Natural killer cell treated with Interleukin-12 subunit alpha and Interleukin-12 subunit beta and Interleukin-15 and Interleukin-18, amount 100 ng/mL, for 72 hours (primary cell): ENCODE data around the gene CPNE5. TPM values are rescaled to one million over a fixed set of nuclear protein-coding genes. Genes with fewer than 3 reads are reported as not detected.
A peak's percentile ranks its signal among the peaks of the same experiment; 100 is the strongest.

Experiments
- ATAC-seq, 2 donors: fragments of 150-1000 bp; cut with Tn5 transposase in 1 of 2; sonication (Bioruptor Pico), chemical (Tn5 transposase) in 1 of 2; 2 replicates each; pipeline ENCODE4 v1.10.0; 2021
- DNase-seq: peaks from one replicate; pipeline ENCODE4 v3.0.0; 2022; ENCODE audit warnings: low spot score
- H3K27ac Mint-ChIP-seq, 2 donors: 1 replicate in 1 of 2; 2 replicates in 1 of 2; pipeline ENCODE4 v1.8.0; 2022; ENCODE audit warnings: mixed read lengths in 2 of 2, mild to moderate bottlenecking in 1 of 2, moderate library complexity in 1 of 2
- H3K27me3 Mint-ChIP-seq, 2 donors: 1 replicate in 1 of 2; 2 replicates in 1 of 2; pipeline ENCODE4 v1.8.0; 2022; ENCODE audit warnings: mixed read lengths in 2 of 2
- H3K36me3 Mint-ChIP-seq: one replicate; pipeline ENCODE4 v1.8.0; 2022; ENCODE audit warnings: mixed read lengths
- H3K4me1 Mint-ChIP-seq, 2 donors: 1 replicate in 1 of 2; 2 replicates in 1 of 2; pipeline ENCODE4 v1.8.0; 2022; ENCODE audit warnings: low read depth in 2 of 2, mixed read lengths in 2 of 2, mild to moderate bottlenecking in 1 of 2
- H3K4me3 Mint-ChIP-seq: one replicate; pipeline ENCODE4 v1.8.0; 2022; ENCODE audit warnings: mixed read lengths
- H3K9me3 Mint-ChIP-seq: 2 replicates; pipeline ENCODE4 v1.8.0; 2022; ENCODE audit warnings: mixed read lengths
- total RNA-seq, 2 donors: library from RNA; stranded (reverse); gene quantifications; one replicate each; pipeline ENCODE4 v1.2.3, GENCODE V29; 2022

The CPNE5 gene
- total RNA-seq, 2 donors from 2014 or later, result 2.9 to 4.0 TPM

DNA sequence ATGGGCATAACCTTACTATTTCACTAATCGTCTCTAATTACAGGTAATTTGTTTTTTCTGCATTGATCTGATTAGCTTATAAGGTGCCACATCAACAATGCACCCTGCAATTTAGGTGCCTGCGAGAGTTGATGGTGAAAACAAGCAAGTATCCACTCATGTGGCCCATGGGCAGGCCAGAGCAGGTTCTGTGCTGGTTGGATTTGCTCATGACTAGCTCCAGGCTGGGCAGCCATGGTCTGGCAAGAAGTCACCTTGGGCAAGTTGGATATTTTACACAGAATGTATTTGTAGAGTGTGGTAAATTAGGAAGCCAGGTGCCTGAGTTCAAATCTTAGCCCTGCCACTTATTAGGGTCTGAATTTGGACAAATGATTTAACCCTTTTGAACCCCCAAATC, 116.4 kb downstream of the CPNE5 start:
- no peaks in the 10 kb centered on the region for H3K9me3 Mint-ChIP-seq
- H3K4me3 Mint-ChIP-seq, result no peak overlapping the region
- peaks cover 1% of the 10 kb centered on the region for H3K36me3 Mint-ChIP-seq
- H3K27me3 Mint-ChIP-seq, result no peaks in the 10 kb centered on the region
- ATAC-seq (no peak), DNase-seq (peak; percentile 6)
- peaks cover 29 to 38% of the 10 kb centered on the region in 2 donors for H3K4me1 Mint-ChIP-seq
- peak overlapping the region in 1 of 2 donors; percentile 53 for H3K27ac Mint-ChIP-seq

DNA sequence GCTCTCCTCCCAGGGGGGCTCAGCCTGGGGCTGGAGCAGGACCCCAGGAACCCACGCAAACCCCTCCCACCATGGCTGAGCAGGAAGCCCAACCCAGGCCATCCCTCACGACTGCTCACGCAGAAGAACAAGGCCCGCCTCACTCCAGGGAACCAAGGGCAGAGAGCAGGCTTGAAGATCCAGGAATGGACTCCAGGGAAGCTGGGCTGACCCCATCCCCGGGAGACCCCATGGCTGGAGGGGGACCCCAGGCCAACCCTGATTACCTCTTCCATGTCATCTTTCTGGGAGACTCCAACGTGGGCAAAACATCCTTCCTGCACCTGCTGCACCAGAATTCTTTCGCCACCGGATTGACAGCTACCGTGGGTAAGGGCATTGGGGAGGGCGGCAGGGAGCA, 116.9 kb downstream of the CPNE5 start:
- no peak overlapping the region for H3K4me3 Mint-ChIP-seq

DNA sequence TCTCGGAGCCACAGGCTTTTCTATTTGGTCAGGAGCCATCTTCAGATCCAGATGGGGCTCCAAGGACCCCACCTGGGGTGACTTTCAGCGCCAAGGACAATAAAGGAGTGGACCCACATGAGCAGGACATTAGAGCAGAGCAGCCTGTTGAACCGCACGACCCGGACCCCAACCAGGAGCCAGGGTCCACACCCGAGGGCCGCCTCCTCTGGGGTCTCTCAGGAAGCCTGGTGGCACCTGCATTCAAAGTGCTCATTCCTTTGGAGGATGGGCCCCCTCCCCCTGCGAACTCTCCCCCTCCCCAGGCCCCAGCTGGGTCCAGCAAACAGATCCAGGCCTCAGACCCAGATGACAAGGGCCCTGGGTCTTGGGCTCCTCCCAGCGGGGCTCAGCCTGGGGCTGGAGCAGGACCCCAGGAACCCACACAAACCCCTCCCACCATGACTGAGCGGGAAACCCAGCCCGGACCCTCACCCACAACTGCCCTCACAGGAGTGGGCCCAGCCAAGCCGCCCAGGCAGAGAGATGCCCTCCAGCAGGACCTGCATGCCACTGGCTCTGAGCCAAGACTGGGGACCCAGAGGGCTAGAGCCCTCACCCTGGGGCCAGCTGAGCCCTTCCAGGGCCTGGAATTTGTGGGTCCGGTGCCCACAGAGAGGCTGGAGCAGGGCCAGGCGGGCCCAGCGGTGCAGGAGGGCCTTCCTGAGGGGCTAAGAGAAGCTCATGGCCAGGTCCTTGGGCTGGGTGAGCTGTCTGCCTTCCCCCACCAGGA, 117.7 kb downstream of the CPNE5 start:
- no peaks in the 10 kb centered on the region for H3K9me3 Mint-ChIP-seq
- H3K36me3 Mint-ChIP-seq, result no peaks in the 10 kb centered on the region
- H3K27ac Mint-ChIP-seq, result peak overlapping the region in 1 of 2 donors; percentile 53
- H3K27me3 Mint-ChIP-seq, result no peaks in the 10 kb centered on the region
- DNase-seq (peak; percentile 49), ATAC-seq (no peak)
- peaks cover 18 to 24% of the 10 kb centered on the region in 2 donors for H3K4me1 Mint-ChIP-seq
- H3K4me3 Mint-ChIP-seq, result no peak overlapping the region

More for the DNA sequence above, 116.9 kb downstream of the CPNE5 start:
- ATAC-seq (no peak), DNase-seq (peak; percentile 53)
- H3K9me3 Mint-ChIP-seq, result no peaks in the 10 kb centered on the region
- H3K36me3 Mint-ChIP-seq, result no peaks in the 10 kb centered on the region
- peaks cover 24 to 32% of the 10 kb centered on the region in 2 donors for H3K4me1 Mint-ChIP-seq
- H3K27ac Mint-ChIP-seq, result peak overlapping the region in 1 of 2 donors; percentile 53
- H3K27me3 Mint-ChIP-seq, result no peaks in the 10 kb centered on the region

DNA sequence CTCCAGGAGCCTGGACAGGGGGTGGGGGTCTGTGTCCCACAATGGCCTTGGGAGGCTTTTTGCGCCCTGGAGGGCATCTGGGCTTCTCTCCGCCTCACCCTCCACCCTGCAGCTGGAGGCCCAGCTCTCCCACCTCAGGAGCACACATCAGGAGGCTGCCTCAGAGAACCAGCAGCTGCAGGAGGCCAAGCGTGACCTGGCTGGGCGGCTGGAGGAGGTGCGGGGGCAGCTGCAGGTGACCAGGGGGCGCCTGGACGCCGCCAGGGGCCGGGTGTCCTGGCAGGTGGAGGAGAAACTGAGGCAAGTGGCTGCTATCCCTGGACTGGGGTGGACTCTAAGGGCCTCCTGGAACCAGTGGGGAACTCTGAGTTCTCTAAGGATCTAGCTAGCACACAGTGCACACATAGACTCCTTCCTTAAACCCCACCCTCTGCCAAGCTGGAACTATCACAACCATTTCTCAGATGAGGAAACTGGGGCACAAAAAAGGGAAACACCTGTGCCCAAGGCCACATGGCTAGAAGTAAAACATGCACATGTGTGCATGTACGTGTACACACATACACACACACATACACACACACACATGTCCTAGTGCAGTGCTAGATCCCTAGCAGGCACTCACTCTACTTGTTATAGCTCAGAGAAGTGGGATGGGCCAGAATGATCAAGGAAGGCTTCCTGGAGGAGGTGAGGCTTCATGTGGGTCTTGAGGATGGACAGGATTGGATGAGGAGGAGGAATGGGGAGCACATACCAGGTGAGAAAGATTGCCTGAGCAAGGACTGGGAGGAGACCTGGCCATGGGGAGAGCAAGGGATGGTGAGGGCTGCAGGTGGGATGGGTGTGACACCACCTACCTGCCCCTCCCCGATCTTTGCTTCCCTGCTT, 118.7 kb downstream of the CPNE5 start:
- ATAC-seq, result no peak
- no peaks in the 10 kb centered on the region for H3K36me3 Mint-ChIP-seq
- DNase-seq, result peak; percentile 28
- H3K4me3 Mint-ChIP-seq, result no peak overlapping the region
- H3K4me1 Mint-ChIP-seq, result peaks cover 14 to 16% of the 10 kb centered on the region in 2 donors
- no peaks in the 10 kb centered on the region for H3K9me3 Mint-ChIP-seq
- no peaks in the 10 kb centered on the region for H3K27me3 Mint-ChIP-seq
- H3K27ac Mint-ChIP-seq, result peak overlapping the region in 1 of 2 donors; percentile 52

DNA sequence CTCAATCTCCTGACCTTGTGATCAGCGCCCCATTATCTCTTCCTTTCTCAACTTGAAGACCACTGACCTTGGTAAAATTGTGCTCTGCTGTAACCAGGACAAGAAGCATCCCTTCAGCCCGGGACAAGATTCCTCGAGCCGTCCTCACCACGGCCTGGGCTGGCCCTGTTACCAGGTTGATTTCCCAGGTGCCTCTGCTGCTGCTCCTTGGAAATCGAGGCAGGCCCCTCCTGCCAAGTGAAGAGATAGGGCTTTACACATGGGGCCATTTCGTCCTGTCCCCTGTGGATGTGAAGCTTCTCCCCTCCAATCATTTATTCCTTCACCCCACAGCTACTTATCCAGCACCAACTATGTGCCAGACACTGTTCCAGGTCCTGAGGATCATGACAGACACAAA, 120.1 kb downstream of the CPNE5 start:
- peak; percentile 10 for DNase-seq

DNA sequence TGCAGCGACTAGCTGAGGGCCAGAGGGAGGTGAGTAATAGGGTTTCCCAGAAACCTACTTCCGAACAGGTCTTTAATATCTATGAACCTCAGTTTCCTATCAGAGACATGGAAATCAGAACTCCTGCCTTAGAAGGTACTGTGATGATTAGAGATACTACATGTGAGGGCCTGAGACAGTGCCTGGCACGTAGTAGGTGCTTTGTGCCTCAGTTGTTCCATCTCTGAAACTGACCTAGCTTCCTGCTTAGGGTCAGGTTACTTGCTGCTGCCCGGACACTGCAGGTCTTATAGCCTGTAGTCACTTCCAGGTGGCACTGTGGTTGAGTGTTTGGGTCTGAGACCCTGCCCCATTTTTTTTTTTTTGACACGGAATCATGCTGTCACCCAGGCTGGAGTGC, 120.7 kb downstream of the CPNE5 start:
- no peak for DNase-seq
- Mint-ChIP-seq H3K36me3 (no peaks in the 10 kb centered on the region), H3K27ac (peak overlapping the region in 1 of 2 donors; percentile 45), H3K4me3 (no peak overlapping the region), H3K9me3 (no peaks in the 10 kb centered on the region), H3K27me3 (no peaks in the 10 kb centered on the region), H3K4me1 (peaks cover 0 to 3% of the 10 kb centered on the region in 2 donors)
- ATAC-seq, result no peak

More for the DNA sequence above, 120.1 kb downstream of the CPNE5 start:
- Mint-ChIP-seq H3K9me3 (no peaks in the 10 kb centered on the region), H3K27me3 (no peaks in the 10 kb centered on the region), H3K36me3 (no peaks in the 10 kb centered on the region), H3K4me1 (peaks cover 0 to 3% of the 10 kb centered on the region in 2 donors), H3K27ac (peak overlapping the region in 1 of 2 donors; percentile 26), H3K4me3 (no peak overlapping the region)
- ATAC-seq, result no peak

DNA sequence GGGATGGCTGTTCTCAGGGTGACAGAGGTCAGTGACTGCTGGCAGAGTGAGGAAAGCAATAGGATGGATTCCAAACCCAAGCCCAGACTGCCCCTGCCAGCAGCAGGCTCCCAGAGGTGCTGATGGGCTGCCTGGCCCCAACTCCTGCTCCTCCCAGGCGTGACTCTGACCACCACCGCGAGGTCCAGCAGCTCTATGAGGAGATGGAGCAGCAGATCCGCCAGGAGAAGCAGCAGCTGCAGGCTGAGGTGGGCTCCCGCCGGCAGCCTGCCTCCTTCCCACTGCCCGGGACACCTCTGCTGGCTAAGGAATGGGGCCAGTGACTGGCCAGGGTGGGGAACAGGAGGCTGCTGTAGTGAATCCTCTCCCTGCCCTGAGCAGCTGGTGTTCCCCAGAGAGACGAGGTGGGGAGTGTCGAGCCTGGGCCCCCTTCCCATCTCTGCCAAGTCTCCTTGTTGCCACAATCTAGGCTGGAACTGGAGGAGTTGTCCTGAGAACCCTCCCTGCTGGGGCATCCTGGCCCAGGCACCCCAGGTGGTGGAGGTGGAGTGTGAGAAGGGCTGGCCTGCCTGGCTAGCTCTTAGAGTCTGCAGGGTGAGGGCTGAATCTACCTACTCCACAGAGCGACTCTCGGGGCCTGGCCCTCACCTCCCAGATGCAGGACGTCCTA, 121.2 kb downstream of the CPNE5 start:
- H3K27me3 Mint-ChIP-seq, result no peaks in the 10 kb centered on the region
- DNase-seq, result peak; percentile 41
- no peak overlapping the region for H3K4me3 Mint-ChIP-seq

DNA sequence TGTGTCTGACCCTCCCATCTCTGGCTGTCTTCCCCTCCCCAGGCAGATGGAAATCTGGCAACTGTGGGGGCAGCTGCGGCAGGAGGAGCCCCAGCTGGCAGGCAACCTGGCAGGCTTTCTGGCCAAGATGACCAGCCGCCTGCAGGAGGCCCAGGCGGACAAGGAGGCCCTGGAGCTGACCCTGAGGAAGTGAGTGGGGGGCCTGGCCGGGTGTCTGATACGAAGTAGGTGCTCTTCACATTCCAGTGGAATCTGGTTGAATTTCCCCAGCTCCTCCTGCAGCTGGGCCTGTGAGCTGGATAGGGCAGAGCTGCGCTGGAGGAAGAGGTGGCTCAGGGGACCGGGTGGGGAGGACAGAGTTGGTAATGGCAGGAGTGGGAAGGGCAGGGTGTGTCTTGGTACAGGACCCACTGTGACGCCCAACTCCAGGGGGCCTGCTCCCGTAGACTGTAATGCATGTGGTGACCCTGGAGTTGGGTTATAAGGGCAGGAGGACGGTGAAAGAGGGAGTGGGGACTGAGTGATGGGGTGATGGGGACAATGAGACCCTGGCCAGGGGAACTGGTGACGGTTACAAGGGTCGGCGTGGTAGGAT, 121.9 kb downstream of the CPNE5 start:
- peak overlapping the region in 1 of 2 donors; percentile 45 for H3K27ac Mint-ChIP-seq
- ATAC-seq, result no peak
- DNase-seq, result peak; percentile 25
- H3K4me1 Mint-ChIP-seq, result peaks cover 0 to 5% of the 10 kb centered on the region in 2 donors
- no peaks in the 10 kb centered on the region for H3K27me3 Mint-ChIP-seq
- no peak overlapping the region for H3K4me3 Mint-ChIP-seq
- H3K36me3 Mint-ChIP-seq, result no peaks in the 10 kb centered on the region
- no peaks in the 10 kb centered on the region for H3K9me3 Mint-ChIP-seq

More for the DNA sequence above, 121.2 kb downstream of the CPNE5 start:
- Mint-ChIP-seq H3K36me3 (no peaks in the 10 kb centered on the region), H3K4me1 (peaks cover 0 to 5% of the 10 kb centered on the region in 2 donors), H3K9me3 (no peaks in the 10 kb centered on the region), H3K27ac (peak overlapping the region in 1 of 2 donors; percentile 45)
- no peak for ATAC-seq

DNA sequence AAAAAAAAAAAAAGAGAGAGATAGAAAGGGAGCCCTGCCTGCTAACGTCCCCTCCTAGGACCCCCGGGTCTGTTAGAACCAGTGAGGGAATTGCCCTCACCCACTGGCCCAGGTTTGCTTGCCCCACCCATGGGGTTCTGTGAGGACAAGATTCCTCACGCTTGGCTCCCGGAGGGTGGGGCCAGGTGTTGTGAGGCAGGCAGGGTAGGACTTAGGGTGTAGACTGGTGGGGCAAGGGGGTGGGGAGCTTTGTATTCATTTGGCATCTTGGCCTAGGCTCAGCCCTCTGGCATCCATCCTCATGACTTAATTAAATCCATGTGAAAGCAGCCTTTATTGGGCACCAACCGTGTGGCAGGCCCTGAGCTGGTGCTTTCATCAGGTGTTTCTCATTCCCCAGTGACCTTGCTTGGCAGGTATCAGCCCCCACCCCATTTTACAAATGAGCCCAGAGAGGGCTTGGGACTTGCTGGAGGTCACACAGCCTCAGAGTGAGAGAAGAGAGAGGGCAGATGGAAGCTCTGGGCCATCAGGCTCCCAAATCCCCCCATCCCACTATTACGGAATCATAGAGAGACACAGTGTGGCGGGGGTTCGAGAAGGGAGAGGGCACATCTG, 122.7 kb downstream of the CPNE5 start:
- Mint-ChIP-seq H3K9me3 (no peaks in the 10 kb centered on the region), H3K36me3 (no peaks in the 10 kb centered on the region), H3K27ac (peak overlapping the region in 1 of 2 donors; percentile 45), H3K4me3 (no peak overlapping the region), H3K27me3 (no peaks in the 10 kb centered on the region), H3K4me1 (peaks cover 0 to 7% of the 10 kb centered on the region in 2 donors)
- no peak for ATAC-seq
- DNase-seq, result peak; percentile 18

DNA sequence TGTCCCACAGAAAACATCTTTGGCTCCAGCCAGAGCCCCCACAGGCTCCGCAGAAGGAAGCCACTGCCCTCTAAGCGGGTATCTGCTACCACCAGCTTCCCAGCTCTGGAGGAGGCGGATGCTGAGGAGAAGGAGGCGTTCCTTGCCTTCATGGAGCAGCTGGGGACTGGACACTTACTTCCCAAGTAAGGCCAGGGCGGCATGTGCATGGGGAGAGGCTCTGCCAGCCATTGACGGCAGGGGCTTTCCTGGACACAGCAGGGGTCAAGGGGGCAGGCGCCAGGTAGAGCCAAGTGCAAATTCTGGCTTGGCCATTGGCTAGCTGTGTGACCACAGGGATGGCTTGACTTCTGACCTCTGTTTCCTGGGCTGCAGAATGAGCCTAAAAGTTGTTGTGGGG, 123.8 kb downstream of the CPNE5 start:
- DNase-seq (no peak), ATAC-seq (no peak)
- no peak overlapping the region for H3K4me3 Mint-ChIP-seq
- no peaks in the 10 kb centered on the region for H3K27me3 Mint-ChIP-seq
- H3K9me3 Mint-ChIP-seq, result no peaks in the 10 kb centered on the region
- peaks cover 0 to 4% of the 10 kb centered on the region in 2 donors for H3K4me1 Mint-ChIP-seq
- no peaks in the 10 kb centered on the region for H3K36me3 Mint-ChIP-seq
- H3K27ac Mint-ChIP-seq, result no peak overlapping the region

DNA sequence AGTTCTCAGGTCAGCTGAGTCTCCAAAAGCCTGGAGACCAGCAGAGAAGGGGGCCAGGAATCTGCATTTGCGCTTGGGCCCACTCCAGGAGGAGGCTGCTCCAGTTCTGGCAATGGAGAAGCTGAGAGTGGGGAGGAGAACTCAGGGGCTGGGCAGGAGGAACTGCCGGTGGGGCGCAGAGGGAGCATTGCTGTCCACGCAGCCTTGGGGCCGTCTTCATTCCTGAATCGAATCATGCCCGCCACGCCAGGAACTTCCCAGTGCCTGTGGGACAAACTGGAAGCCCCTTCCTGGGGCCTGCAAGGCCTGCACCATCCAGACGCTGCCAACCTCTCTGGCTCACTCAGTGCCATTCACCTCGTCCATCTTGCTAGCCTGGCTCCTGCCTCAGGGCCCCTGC, 124.7 kb downstream of the CPNE5 start:
- Mint-ChIP-seq H3K27me3 (no peaks in the 10 kb centered on the region), H3K36me3 (no peaks in the 10 kb centered on the region)

DNA sequence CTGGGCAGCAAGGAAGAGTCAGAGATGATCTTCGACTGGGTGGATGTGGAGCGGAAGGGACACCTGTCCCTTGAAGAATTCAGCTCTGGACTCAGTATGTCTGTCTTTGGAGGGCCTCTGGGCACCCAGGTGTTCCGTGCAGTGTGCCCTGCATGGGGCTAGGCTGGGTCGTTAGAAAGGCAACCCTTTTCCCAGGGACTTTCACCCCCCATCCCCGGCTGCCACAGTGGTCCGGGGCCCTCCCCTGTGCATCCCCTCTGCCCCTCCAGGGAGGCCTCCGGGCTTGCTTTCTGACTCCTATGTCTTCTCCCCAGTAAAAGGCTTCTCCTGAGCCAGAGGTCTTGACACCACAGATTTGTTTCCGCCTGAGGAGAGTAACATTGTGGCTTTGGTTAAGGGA, 125.4 kb downstream of the CPNE5 start:
- Mint-ChIP-seq H3K27ac (peak overlapping the region in 1 of 2 donors; percentile 79), H3K36me3 (no peaks in the 10 kb centered on the region), H3K4me3 (no peak overlapping the region), H3K27me3 (no peaks in the 10 kb centered on the region), H3K9me3 (no peaks in the 10 kb centered on the region), H3K4me1 (peaks cover 0 to 4% of the 10 kb centered on the region in 2 donors)
- DNase-seq (no peak), ATAC-seq (no peak)

More for the DNA sequence above, 124.7 kb downstream of the CPNE5 start:
- no peaks in the 10 kb centered on the region for H3K9me3 Mint-ChIP-seq
- ATAC-seq (no peak), DNase-seq (no peak)
- no peak overlapping the region for H3K4me3 Mint-ChIP-seq
- H3K27ac Mint-ChIP-seq, result no peak overlapping the region
- peaks cover 0 to 4% of the 10 kb centered on the region in 2 donors for H3K4me1 Mint-ChIP-seq

DNA sequence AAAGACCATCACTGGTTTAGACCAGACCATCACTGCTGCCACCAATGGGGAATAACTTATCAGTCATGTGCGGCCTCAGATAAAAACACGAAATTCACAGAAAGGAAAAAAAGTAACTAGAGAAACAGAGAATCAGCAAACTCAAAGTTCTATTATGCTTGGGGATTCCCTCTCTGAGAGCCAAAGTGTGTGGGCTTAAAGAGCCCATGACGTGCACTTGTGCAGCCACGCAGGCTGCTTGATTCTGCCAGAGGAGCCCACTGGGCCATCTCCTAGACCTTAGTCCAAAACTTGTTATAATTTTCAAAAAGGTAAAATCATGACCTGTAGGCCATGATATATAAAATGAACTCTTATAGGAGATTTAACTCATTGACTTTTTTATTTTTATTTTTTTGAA, 126.4 kb downstream of the CPNE5 start:
- Mint-ChIP-seq H3K4me1 (peaks cover 0 to 4% of the 10 kb centered on the region in 2 donors), H3K4me3 (no peak overlapping the region), H3K36me3 (no peaks in the 10 kb centered on the region), H3K27me3 (no peaks in the 10 kb centered on the region), H3K9me3 (no peaks in the 10 kb centered on the region), H3K27ac (peak overlapping the region in 1 of 2 donors; percentile 79)
- ATAC-seq (no peak), DNase-seq (no peak)
